GM12878 (cell line): ENCODE results near the gene SCLY. TPM values are rescaled to one million over a fixed set of nuclear protein-coding genes. Genes with fewer than 3 reads are reported as not detected.

Experiments
- ATAC-seq: fragments of 200-7000 bp; cut with Tn5 transposase; 3 replicates; pipeline ENCODE4 v1.9.1; 2020; ENCODE audit warnings: mild to moderate bottlenecking, moderate library complexity
- BruUV-seq: library from RNA; stranded (reverse); fragments of 400-500 nt; replicated peaks from 2 replicates; lab custom pipeline; 2021; lab: Mats Ljungman, UMichigan
- CTCF ChIA-PET: fragments of 300-600 bp; sonication (Branson Sonifier 250); formaldehyde crosslinking; extraction: SDS; loops from one replicate; lab custom pipeline; 2021; ENCODE audit warnings: inconsistent platforms; lab: Yijun Ruan, JAX
- POLR2A ChIA-PET: fragments of 350-600 bp; formaldehyde crosslinking; extraction: SDS; loops from one replicate; lab custom pipeline; 2021; ENCODE audit warnings: inconsistent platforms; lab: Charles Lee
- RAD21 ChIA-PET: fragments of 300-600 bp; sonication (Branson Sonifier 250); formaldehyde crosslinking; loops from one replicate; lab custom pipeline; 2023; ENCODE audit warnings: antibody characterized with exemption; ENCODE audit not compliant: unreplicated experiment; lab: Charles Lee
- SMC1A ChIA-PET: fragments of 300-600 bp; sonication (Branson Sonifier 250); formaldehyde crosslinking; loops from one replicate; lab custom pipeline; 2023; ENCODE audit not compliant: unreplicated experiment, uncharacterized antibody; lab: Charles Lee
- DNase-seq: peaks from one replicate; pipeline ENCODE4 v3.0.0-alpha.2; 2011; ENCODE audit warnings: low read depth, low spot score
- FAIRE-seq: peaks from 3 replicates; lab custom pipeline; 2011; peaks lifted over from hg19 to GRCh38; lab: Jason Lieb, UNC
- H2AFZ ChIP-seq: 2 replicates; pipeline ENCODE4 v1.6.0; 2011; ENCODE audit warnings: low read depth, low read length, control low read depth; ENCODE audit not compliant: control insufficient read depth
- H3K27ac ChIP-seq: 2 replicates; pipeline ENCODE4 v1.5.1; 2011; ENCODE audit warnings: control low read depth; ENCODE audit not compliant: control insufficient read depth, insufficient read depth
- H3K27me3 ChIP-seq, 2 experiments: replicated peaks in 1 of 2; 2 replicates each; pipeline versions ENCODE4 v1.6.0 to v1.6.1; 2011; ENCODE audit warnings: low read length in 1 of 2; ENCODE audit not compliant: control insufficient read depth in 2 of 2, insufficient read depth in 2 of 2
- H3K36me3 ChIP-seq, 2 experiments: 2 replicates each; pipeline ENCODE4 v1.5.1; 2011; ENCODE audit warnings: low read length in 1 of 2; ENCODE audit not compliant: control insufficient read depth in 2 of 2, insufficient read depth in 2 of 2
- H3K4me1 ChIP-seq: 2 replicates; pipeline ENCODE4 v1.6.1; 2011; ENCODE audit warnings: mild to moderate bottlenecking, low read length, moderate library complexity, mixed read lengths; ENCODE audit not compliant: control insufficient read depth, insufficient read depth
- H3K4me2 ChIP-seq: 2 replicates; pipeline ENCODE4 v1.6.0; 2011; ENCODE audit warnings: control low read depth; ENCODE audit not compliant: control insufficient read depth, insufficient read depth
- H3K4me3 ChIP-seq: fragments of 200-600 bp; sonication (generic); 2 replicates; pipeline ENCODE4 v1.5.1; 2016
- H3K79me2 ChIP-seq: 2 replicates; pipeline ENCODE4 v1.6.0; 2011; ENCODE audit warnings: low read length; ENCODE audit not compliant: control insufficient read depth, insufficient read depth
- H3K9ac ChIP-seq: 2 replicates; pipeline ENCODE4 v1.8.0; 2011; ENCODE audit warnings: low read length, control low read depth, mixed read lengths; ENCODE audit not compliant: control insufficient read depth, insufficient read depth
- H3K9me3 ChIP-seq: replicated peaks from 3 replicates; pipeline ENCODE4 v1.5.1; 2011; ENCODE audit warnings: mild to moderate bottlenecking, low read length; ENCODE audit not compliant: control insufficient read depth, insufficient read depth
- H4K20me1 ChIP-seq: 2 replicates; pipeline ENCODE4 v1.6.0; 2011; ENCODE audit not compliant: control insufficient read depth, insufficient read depth
- BCLAF1 ChIP-seq: fragments of 450-650 bp; IDR thresholded peaks from 2 replicates; pipeline ENCODE4 v1.6.1; 2017; ENCODE audit warnings: antibody characterized with exemption, mild to moderate bottlenecking, moderate library complexity
- CREM ChIP-seq: IDR thresholded peaks from 2 replicates; pipeline ENCODE4 v1.6.1; 2014; ENCODE audit warnings: antibody characterized with exemption, low read depth
- EGR1 ChIP-seq, 2 experiments: IDR thresholded peaks; 1 replicate in 1 of 2; 2 replicates in 1 of 2; pipeline ENCODE4 v1.6.1; 2011 to 2012; ENCODE audit warnings: low read depth in 2 of 2, low read length in 2 of 2, borderline replicate concordance in 1 of 2, mild to moderate bottlenecking in 1 of 2, moderate library complexity in 1 of 2
- HDAC6 ChIP-seq: fragments of 200-600 bp; sonication (generic); IDR thresholded peaks from one replicate; pipeline ENCODE4 v1.8.0; 2017; ENCODE audit warnings: antibody characterized with exemption; ENCODE audit not compliant: unreplicated experiment
- HDGF ChIP-seq: fragments of 450-650 bp; IDR thresholded peaks from 2 replicates; pipeline ENCODE4 v1.6.1; 2016; ENCODE audit warnings: antibody characterized with exemption
- RFX5 ChIP-seq: IDR thresholded peaks from 2 replicates; pipeline ENCODE4 v1.6.1; 2011; ENCODE audit warnings: low read depth, low read length, improper control_type of control experiment
- SP1 ChIP-seq: IDR thresholded peaks from one replicate; pipeline ENCODE4 v1.6.1; 2011; ENCODE audit warnings: low read depth, low read length
- STAT3 ChIP-seq: IDR thresholded peaks from 2 replicates; pipeline ENCODE4 v1.6.1; 2011; ENCODE audit warnings: low read depth, low read length, improper control_type of control experiment
- SUPT20H ChIP-seq: IDR thresholded peaks from 2 replicates; pipeline ENCODE4 v1.6.1; 2011; ENCODE audit warnings: low read depth, mild to moderate bottlenecking, low read length, moderate library complexity, borderline replicate concordance; ENCODE audit not compliant: control insufficient read depth
- TAF1 ChIP-seq: IDR thresholded peaks from 2 replicates; pipeline ENCODE4 v1.6.1; 2011; ENCODE audit warnings: mild to moderate bottlenecking, low read depth, low read length, borderline replicate concordance
- ZNF274 ChIP-seq: IDR thresholded peaks from one replicate; pipeline ENCODE4 v1.8.0; 2011; ENCODE audit not compliant: insufficient read length, insufficient read depth
- WGBS: methylation state at CpG from one replicate; pipeline ENCODE4 v1.1.6; 2016; ENCODE audit warnings: low lambda C conversion rate; ENCODE audit not compliant: insufficient replicate concordance, insufficient coverage; ENCODE audit errors: missing lambda C conversion rate; 5-methylcytosine and 5-hydroxymethylcytosine counted together
- in situ Hi-C: fragments of 300-500 bp; cut with MboI; formaldehyde crosslinking; loops from 9 replicates; pipeline ENCODE4 v1.14.3; 2018; ENCODE audit warnings: mixed read lengths
- intact Hi-C: fragments of 100-400 bp; cut with micrococcal nuclease; formaldehyde crosslinking; loops from one replicate; pipeline ENCODE4 v1.14.2; 2022; ENCODE audit not compliant: unreplicated experiment
- polyA plus RNA-seq, 11 experiments: library from polyadenylated mRNA; depleted of rRNA in 4 of 11; unstranded in 6 of 11; stranded (reverse) in 5 of 11; fragments of >200 nt; fragmentation: Nextera tagmentation in 4 of 11; fragmentation: Illumina TruSeq in 1 of 11; extraction: Ambion mirVana in 4 of 11; extraction: Trizol in 1 of 11; gene quantifications; 1 replicate in 1 of 11; 2 replicates in 10 of 11; pipeline versions ENCODE4 v1.2.1 to v1.2.3, GENCODE V29; 2011 to 2016; ENCODE audit warnings: inconsistent platforms in 2 of 11, missing spikeins in 2 of 11, low read depth in 1 of 11
- total RNA-seq, 4 experiments: library from RNA; depleted of rRNA in 3 of 4; stranded (reverse); fragments of >200 nt in 3 of 4; fragmentation: Illumina TruSeq in 1 of 4; extraction: Trizol in 1 of 4; gene quantifications; 2 replicates each; pipeline versions ENCODE4 v1.2.1 to v1.2.3, GENCODE V29; 2013 to 2021
- TF ChIP-seq, protein P1 (sequence below): IDR thresholded peaks from 2 replicates; pipeline ENCODE4 v1.6.1; 2011; ENCODE audit warnings: borderline replicate concordance, low read depth, mild to moderate bottlenecking, moderate library complexity, low read length; ENCODE audit not compliant: insufficient read depth, poor library complexity, severe bottlenecking
- TF ChIP-seq, protein P2 (sequence below): fragments of 450-650 bp; IDR thresholded peaks from 2 replicates; pipeline ENCODE4 v1.6.1; 2016; ENCODE audit warnings: mild to moderate bottlenecking, moderate library complexity, borderline replicate concordance

SCLY gene
- total and polyA plus RNA-seq, 10 of the 15 experiments (the other 5 are each of a cell fraction or from before 2014, with no cell fraction given) = 3.3 to 49.1 (median 32.3) TPM

- H3K27me3 ChIP-seq = no peaks in the 10 kb centered on the region
- no peaks in the 10 kb centered on the region for H3K79me2 ChIP-seq
- DNase-seq (peak; percentile 70), FAIRE-seq (peak; percentile 85), ATAC-seq (peak; percentile 95)
- RAD21 ChIA-PET = interaction anchor here (0.7 to 2.5 kb wide), 10 partner anchors 10 to 250 kb away, joined by 3 to 23 read pairs (median 7); partner anchors contain the start of gene SCLY
- peak overlapping the region; percentile 85 for H2AFZ ChIP-seq
- in situ Hi-C loops = no loop called here
- no peaks in the 10 kb centered on the region; the same call in 2 of the 3 replicates for H3K9me3 ChIP-seq
- H3K4me1 ChIP-seq = peaks cover 21% of the 10 kb centered on the region
- H3K9ac ChIP-seq = peak overlapping the region; percentile 40
- no peaks in the 10 kb centered on the region for H3K36me3 ChIP-seq
- CTCF ChIA-PET = interaction anchor here (0.7 to 4.4 kb wide), 9 partner anchors 31 to 434 kb away, joined by 3 to 41 read pairs (median 4); partner anchors contain the start of gene KLHL30
- H3K4me2 ChIP-seq = peak overlapping the region; percentile 94
- 48% methylated on average over 28 of the region's 28 CpGs for WGBS
- peak overlapping the region; percentile 26 for H3K4me3 ChIP-seq
- intact Hi-C loops = loop anchor here (5.0 kb wide), 1 partner anchor 45 kb away; the partner anchor contains the start of gene SCLY
- SMC1A ChIA-PET = interaction anchor here (0.6 to 2.5 kb wide), 12 partner anchors 9 to 249 kb away, joined by 3 to 13 read pairs (median 5); partner anchors contain the start of genes ESPNL and SCLY
- BruUV-seq = no TSS peak
- no peaks in the 10 kb centered on the region for H4K20me1 ChIP-seq
- H3K27ac ChIP-seq = peak overlapping the region; percentile 62
- POLR2A ChIA-PET = interaction anchor here (1.4 to 3.1 kb wide), 4 partner anchors 9 to 138 kb away, joined by 5 to 13 read pairs (median 10); no protein-coding TSS in a partner anchor
- TF ChIP-seq TAF1 (0 out of 2 replicates have a peak, but pooled peaks have one; percentile 24), BCLAF1 (no peak), SP1 (no peak), ZNF274 (no peak), STAT3 (no peak), RFX5 (no peak), CREM (no peak), EGR1 (IDR thresholded peaks at IDR 0.05; ENCODE audit: borderline replicate concordance in 1 of 2, low read depth in 2 of 2, low read length in 2 of 2) (no peak), SUPT20H (no peak), HDGF (no peak; the same call in 1 of the 2 replicates), HDAC6 (no peak)
- TF ChIP-seq, protein P1, sequence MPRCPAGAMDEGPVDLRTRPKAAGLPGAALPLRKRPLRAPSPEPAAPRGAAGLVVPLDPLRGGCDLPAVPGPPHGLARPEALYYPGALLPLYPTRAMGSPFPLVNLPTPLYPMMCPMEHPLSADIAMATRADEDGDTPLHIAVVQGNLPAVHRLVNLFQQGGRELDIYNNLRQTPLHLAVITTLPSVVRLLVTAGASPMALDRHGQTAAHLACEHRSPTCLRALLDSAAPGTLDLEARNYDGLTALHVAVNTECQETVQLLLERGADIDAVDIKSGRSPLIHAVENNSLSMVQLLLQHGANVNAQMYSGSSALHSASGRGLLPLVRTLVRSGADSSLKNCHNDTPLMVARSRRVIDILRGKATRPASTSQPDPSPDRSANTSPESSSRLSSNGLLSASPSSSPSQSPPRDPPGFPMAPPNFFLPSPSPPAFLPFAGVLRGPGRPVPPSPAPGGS = no peak
- TF ChIP-seq, protein P2, sequence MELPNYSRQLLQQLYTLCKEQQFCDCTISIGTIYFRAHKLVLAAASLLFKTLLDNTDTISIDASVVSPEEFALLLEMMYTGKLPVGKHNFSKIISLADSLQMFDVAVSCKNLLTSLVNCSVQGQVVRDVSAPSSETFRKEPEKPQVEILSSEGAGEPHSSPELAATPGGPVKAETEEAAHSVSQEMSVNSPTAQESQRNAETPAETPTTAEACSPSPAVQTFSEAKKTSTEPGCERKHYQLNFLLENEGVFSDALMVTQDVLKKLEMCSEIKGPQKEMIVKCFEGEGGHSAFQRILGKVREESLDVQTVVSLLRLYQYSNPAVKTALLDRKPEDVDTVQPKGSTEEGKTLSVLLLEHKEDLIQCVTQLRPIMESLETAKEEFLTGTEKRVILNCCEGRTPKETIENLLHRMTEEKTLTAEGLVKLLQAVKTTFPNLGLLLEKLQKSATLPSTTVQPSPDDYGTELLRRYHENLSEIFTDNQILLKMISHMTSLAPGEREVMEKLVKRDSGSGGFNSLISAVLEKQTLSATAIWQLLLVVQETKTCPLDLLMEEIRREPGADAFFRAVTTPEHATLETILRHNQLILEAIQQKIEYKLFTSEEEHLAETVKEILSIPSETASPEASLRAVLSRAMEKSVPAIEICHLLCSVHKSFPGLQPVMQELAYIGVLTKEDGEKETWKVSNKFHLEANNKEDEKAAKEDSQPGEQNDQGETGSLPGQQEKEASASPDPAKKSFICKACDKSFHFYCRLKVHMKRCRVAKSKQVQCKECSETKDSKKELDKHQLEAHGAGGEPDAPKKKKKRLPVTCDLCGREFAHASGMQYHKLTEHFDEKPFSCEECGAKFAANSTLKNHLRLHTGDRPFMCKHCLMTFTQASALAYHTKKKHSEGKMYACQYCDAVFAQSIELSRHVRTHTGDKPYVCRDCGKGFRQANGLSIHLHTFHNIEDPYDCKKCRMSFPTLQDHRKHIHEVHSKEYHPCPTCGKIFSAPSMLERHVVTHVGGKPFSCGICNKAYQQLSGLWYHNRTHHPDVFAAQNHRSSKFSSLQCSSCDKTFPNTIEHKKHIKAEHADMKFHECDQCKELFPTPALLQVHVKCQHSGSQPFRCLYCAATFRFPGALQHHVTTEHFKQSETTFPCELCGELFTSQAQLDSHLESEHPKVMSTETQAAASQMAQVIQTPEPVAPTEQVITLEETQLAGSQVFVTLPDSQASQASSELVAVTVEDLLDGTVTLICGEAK = no peak
Observed at GRCh38 chr2:238107525-238108422, 47.0 kb downstream of the SCLY start.
